ENCODE results near the gene RETREG1.

The RETREG1 gene

DNA sequence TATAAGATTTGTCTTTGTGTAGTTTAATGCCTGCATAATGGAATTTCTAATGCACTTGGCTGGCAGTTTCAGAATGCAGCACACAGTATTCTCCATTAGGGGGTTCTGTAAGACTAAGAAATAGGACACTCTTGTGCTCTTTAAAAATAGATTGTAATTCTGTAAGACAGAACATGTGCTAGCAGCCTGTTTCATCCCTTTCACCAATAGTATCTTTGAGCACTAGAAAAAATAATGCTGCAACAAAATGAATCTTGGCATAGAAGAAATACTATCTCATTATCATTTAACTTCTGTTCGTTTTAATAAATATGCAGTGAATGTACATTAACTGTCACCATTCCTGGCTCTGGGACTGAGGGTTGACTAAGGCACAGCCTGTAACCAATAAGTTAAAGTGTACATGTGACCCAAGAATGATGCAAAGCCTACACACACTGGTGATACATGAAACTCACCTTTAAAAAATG lies 127.4 kb downstream of the RETREG1 start:
- Mint-ChIP-seq H3K27ac (no peak overlapping the region), H3K36me3 (ENCODE audit: low read depth) (no peaks in the 10 kb centered on the region), H3K4me1 (peaks cover 33% of the 10 kb centered on the region), H3K9me3 (no peaks in the 10 kb centered on the region), H3K27me3 (ENCODE audit: low read depth) (peaks cover 8% of the 10 kb centered on the region), H3K4me3 (no peak overlapping the region)
- TF ChIP-seq, protein P1, sequence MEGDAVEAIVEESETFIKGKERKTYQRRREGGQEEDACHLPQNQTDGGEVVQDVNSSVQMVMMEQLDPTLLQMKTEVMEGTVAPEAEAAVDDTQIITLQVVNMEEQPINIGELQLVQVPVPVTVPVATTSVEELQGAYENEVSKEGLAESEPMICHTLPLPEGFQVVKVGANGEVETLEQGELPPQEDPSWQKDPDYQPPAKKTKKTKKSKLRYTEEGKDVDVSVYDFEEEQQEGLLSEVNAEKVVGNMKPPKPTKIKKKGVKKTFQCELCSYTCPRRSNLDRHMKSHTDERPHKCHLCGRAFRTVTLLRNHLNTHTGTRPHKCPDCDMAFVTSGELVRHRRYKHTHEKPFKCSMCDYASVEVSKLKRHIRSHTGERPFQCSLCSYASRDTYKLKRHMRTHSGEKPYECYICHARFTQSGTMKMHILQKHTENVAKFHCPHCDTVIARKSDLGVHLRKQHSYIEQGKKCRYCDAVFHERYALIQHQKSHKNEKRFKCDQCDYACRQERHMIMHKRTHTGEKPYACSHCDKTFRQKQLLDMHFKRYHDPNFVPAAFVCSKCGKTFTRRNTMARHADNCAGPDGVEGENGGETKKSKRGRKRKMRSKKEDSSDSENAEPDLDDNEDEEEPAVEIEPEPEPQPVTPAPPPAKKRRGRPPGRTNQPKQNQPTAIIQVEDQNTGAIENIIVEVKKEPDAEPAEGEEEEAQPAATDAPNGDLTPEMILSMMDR (IDR thresholded peaks at IDR 0.05; ENCODE audit: unreplicated experiment in 3 of 3) = peak; percentile 76 to 87 (median 84)

GRCh38 chr5:16487456-16487855 lies 129.3 kb downstream of the RETREG1 start:
- Mint-ChIP-seq H3K36me3 (ENCODE audit: low read depth) (no peaks in the 10 kb centered on the region), H3K27me3 (ENCODE audit: low read depth) (peaks cover 8% of the 10 kb centered on the region), H3K4me3 (no peak overlapping the region), H3K27ac (peak overlapping the region in 1 of 3 experiments; percentile 38), H3K9me3 (no peaks in the 10 kb centered on the region), H3K4me1 (peaks cover 24% of the 10 kb centered on the region)
- TF ChIP-seq, protein P1 (IDR thresholded peaks at IDR 0.05; ENCODE audit: unreplicated experiment in 3 of 3) = no peak

- peaks cover 8% of the 10 kb centered on the region for H3K27me3 Mint-ChIP-seq (ENCODE audit: low read depth)
- TF ChIP-seq, protein P1 (IDR thresholded peaks at IDR 0.05; ENCODE audit: unreplicated experiment in 3 of 3) = no peak
- H3K36me3 Mint-ChIP-seq (ENCODE audit: low read depth) = no peaks in the 10 kb centered on the region
- H3K27ac Mint-ChIP-seq = no peak overlapping the region
- H3K4me1 Mint-ChIP-seq = peaks cover 17% of the 10 kb centered on the region
- H3K9me3 Mint-ChIP-seq = no peaks in the 10 kb centered on the region
- H3K4me3 Mint-ChIP-seq = no peak overlapping the region
Measured at GRCh38 chr5:16486711-16487111, 130.1 kb downstream of the RETREG1 start.

- no peaks in the 10 kb centered on the region for H3K36me3 Mint-ChIP-seq (ENCODE audit: low read depth)
- peaks cover 2% of the 10 kb centered on the region for H3K27me3 Mint-ChIP-seq (ENCODE audit: low read depth)
- no peak overlapping the region for H3K4me3 Mint-ChIP-seq
- TF ChIP-seq, protein P1 (IDR thresholded peaks at IDR 0.05; ENCODE audit: unreplicated experiment in 3 of 3) = no peak
- no peaks in the 10 kb centered on the region for H3K9me3 Mint-ChIP-seq
- H3K4me1 Mint-ChIP-seq = peaks cover 15% of the 10 kb centered on the region
- H3K27ac Mint-ChIP-seq = no peak overlapping the region
Measured at GRCh38 chr5:16485656-16486055, 131.1 kb downstream of the RETREG1 start.

GRCh38 chr5:16484081-16484480 lies 132.7 kb downstream of the RETREG1 start:
- H3K4me1 Mint-ChIP-seq = peaks cover 5% of the 10 kb centered on the region
- H3K4me3 Mint-ChIP-seq = no peak overlapping the region
- no peaks in the 10 kb centered on the region for H3K27me3 Mint-ChIP-seq (ENCODE audit: low read depth)
- TF ChIP-seq, protein P1 (IDR thresholded peaks at IDR 0.05; ENCODE audit: unreplicated experiment in 3 of 3) = no peak
- no peaks in the 10 kb centered on the region for H3K9me3 Mint-ChIP-seq
- H3K36me3 Mint-ChIP-seq (ENCODE audit: low read depth) = peaks cover 4% of the 10 kb centered on the region
- H3K27ac Mint-ChIP-seq = no peak overlapping the region

DNA sequence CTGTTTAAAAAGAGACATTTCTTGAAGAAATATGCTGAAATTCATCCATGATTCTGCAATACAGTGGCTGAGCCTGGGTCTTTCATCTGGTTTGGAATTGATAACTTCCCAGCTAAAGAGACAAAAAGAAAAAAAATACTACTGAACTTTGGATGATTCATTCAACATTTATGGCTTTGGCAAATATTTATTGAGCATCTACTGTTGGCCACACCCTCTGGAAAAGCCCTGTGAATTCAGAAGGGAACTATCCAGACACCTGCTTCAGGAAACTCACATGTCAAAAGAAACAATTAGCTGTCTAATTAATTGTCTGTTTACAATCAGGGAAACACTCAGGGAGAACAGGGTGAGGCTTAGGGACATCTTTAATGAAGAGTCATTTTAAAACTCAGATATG lies 133.4 kb downstream of the RETREG1 start:
- Mint-ChIP-seq H3K9me3 (no peaks in the 10 kb centered on the region), H3K36me3 (ENCODE audit: low read depth) (peaks cover 4% of the 10 kb centered on the region), H3K4me1 (peaks cover 5% of the 10 kb centered on the region), H3K27ac (no peak overlapping the region), H3K4me3 (no peak overlapping the region), H3K27me3 (ENCODE audit: low read depth) (no peaks in the 10 kb centered on the region)
- TF ChIP-seq, protein P1 (IDR thresholded peaks at IDR 0.05; ENCODE audit: unreplicated experiment in 3 of 3) = no peak
